HG03575 (cell line): ENCODE results near the gene ZMYM1.
"Not testable (repeated sequence)": the region's sequence is repeated elsewhere in the genome, so short reads cannot be mapped to it uniquely, and the experiment has no call there.

Source experiments
- ATAC-seq: cut with Tn5 transposase; IDR thresholded peaks from one replicate; pipeline ENCODE4 v1.9.1; 2021; ENCODE audit not compliant: unreplicated experiment, insufficient number of reproducible peaks, low FRiP score; ENCODE audit errors: extremely low read depth

ZMYM1 gene

GRCh38 chr1:35064265-35064664, 14.9 kb upstream of the ZMYM1 start:
- ATAC-seq = no peak

GRCh38 chr1:35069746-35070145, 9.4 kb upstream of the ZMYM1 start:
- ATAC-seq = no peak

DNA sequence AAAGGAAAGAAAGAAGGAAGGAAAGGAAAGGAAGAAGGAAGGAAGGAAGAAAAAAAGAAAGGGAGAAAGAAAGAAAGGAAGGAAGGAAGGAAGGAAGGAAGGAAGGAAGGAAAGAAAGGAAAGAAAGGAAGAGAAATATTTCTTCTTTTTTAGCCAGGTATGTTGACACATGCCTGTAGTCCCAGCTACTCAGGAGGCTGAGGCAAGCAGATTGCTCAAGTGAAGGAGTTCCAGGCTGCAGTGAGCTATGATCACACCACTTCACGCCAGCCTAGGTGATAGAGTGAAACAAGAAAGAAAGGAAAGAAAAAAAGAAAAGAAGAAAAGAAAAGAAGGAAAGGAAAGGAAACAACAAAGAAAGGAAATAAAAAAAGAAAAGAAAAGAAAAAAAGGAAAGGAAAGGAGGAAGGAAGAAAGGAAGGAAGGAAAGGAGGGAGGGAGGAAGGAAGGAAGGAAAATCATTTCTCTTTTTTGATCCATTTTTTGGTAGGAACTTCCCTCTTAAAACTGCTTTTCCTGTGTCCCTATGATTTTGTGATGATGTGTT, 5.8 kb upstream of the ZMYM1 start:
- no peak for ATAC-seq

- ATAC-seq = not testable (repeated sequence)
Measured at GRCh38 chr1:35076426-35076825, 2.8 kb upstream of the ZMYM1 start.

DNA sequence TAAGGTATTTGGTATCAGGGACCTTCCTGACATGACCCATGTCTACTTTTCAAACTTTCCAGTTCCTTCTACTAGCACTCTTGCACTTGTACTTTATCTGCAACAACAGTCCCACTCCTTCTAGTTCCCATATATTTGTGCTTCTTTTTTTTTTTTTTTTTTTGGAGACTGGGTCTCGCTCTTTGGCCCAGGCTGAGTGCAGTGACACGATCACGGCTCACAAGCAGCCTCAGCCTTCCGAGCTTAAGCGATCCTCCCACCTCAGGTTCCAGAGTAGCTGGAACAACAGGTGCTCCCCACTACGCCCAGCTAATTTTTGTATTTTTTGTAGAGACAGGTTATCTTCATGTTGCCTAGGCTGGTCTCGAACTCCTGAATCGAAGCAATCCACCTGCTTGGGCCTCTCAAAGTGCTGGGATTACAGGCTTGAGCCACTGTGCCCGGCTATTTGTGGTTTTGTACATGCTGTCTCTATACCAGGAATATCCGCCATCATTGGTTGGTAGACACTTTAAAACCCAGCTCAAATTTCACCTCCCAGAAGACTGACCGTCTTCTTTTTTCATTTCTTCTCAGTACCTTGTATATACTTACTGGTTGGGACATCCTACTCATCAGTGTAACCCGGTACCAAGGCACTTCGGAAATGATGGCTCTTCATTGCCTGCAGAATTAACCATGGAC, 1.1 kb downstream of the ZMYM1 start:
- ATAC-seq = no peak

GRCh38 chr1:35085421-35085820, 6.2 kb downstream of the ZMYM1 start:
- ATAC-seq = no peak

- ATAC-seq = no peak
Measured at GRCh38 chr1:35097224-35097623, 18.0 kb downstream of the ZMYM1 start.

DNA sequence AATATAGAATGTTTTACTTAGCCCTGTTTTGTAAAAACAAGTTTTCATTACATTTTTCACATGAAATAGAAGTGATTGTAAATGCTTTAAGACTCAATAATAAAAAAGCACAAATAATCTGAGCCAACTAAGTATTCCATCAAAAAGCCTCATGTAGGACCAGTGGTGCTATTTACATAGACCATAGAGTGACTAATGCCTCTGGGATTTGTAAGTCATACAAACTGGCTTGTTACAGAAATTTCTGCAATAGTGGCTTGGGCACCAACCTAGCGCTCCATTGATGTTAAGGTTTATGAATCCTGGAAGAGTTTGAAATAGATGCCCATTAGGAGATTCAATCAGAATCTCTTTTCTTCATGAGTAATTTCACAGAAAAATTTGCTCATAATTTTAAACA, 31.9 kb downstream of the ZMYM1 start:
- no peak for ATAC-seq

DNA sequence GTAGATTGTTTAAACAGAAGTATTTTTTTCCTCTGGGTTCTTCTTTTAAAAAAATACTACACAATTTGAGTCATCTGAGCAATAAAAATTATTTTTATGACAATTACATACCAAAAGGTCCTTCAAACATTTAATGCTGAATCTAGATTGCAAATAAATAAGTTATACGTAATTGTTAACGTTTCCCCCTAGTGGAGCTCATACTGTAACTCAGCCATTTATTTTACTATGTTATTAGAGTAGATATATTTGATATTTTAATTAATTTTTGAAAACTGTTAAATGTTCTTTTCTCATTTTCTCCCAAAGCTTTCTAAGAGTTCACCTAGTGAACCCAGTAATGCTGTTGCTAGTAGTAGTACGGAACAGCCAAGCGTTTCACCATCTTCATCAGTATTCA, 33.5 kb downstream of the ZMYM1 start:
- ATAC-seq = no peak

DNA sequence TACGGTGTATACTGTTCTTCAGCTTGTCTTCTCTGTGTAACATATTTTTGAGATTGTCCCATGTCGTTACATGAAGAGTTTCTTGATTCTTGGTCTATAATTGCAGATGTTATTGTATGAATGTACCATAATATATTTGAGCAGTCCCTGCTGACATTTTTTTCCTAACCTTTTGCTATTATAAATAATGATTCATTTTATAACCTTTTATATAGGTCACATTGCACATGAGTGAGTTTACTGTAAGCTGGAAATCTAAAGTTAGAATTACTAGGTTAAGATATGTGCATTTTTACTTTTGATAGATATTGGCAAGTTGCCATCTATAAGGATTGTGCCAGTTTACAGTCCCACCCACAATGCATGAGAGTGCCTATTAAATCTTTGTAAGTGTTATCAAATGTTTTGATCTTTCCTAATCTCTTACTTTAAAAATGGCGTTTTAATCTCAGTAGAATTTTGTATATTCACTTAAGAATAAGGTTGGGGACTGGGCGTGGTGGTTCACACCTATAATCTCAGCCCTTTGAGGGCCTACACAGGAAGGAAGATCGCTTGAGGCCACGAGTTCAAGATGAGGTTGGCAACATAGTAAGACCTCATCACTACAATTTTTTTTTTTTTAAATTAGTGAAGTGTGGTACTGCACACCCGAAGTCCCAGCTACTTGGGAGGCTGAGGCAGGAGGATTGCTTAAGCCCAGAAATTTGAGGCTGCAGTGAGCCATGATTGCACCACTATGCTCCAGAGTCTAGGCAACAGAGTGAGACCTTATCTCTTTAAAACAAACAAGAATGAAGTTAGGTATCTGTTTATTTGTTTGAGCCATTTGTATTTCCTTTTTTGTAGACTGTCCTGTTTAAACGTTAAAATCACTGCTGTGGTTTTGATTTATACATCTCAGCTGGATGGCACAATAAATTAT, 36.5 kb downstream of the ZMYM1 start:
- ATAC-seq = no peak

DNA sequence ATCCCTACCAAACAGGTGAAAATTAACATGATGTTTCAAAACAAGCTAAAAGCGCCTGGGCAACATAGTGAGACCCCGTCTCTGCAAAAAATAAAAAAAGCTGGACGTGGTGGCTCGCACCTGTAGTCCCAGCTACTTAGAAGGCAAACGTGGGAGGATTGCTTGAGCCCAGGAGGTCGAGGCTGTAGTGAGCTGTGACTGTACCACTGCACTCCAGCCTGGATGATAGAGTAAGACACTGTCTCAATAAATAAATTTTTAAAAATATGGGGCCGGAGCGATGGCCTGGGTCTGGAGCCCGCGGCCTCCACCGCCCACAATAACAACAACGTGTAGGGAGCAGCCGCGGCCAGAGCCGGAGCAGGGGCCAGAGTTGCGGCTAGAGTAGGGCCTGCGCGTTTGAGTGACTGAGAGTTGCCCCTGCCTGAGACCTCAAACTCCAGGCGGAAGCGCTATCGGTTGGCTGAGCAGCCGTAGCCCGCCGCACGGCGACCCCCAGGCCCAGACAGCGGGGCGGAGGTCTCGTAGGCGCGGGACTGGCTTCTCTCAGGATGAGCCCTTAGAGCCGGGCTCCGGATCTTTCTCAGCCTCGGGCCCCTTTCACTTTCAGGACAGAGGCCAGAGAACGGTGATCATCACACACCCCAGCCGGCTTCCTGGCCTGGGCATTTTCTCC, 41.4 kb downstream of the ZMYM1 start:
- no peak for ATAC-seq

DNA sequence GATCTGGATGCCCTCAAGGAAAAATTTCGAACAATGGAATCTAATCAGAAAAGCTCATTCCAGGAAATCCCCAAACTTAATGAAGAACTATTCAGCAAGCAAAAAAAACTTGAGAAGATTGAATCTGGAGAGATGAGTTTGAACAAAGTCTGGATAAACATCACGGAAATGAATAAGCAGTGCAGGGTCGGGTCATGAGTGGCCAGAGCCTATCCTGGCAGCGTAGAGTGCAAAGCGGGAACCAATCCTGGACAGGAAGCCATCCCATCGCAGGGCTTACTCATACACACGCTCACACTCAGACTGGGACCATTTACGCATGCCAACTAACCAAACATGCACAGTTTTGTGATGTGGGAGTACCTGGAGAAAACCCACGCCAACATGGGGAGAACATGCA, 43.1 kb downstream of the ZMYM1 start:
- ATAC-seq = no peak

DNA sequence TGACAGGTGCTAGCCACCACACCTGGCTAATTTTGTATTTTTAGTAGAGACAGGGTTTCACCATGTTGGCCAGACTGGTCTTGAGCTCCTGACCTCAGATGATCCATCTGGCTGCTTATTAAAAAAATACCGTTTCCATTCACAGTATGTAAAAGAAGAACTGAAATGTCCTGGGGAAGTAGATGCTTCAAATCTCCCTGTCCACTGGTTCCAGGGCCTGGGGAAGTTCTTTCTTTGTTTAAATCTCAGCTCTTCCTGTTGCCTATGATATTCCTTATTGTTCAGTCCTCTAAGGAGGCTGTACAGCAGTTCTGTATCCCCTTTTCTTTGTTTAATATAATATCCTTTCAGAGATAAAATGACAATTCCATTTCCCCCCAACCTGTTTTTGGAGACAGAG, 47.4 kb downstream of the ZMYM1 start:
- ATAC-seq = no peak

DNA sequence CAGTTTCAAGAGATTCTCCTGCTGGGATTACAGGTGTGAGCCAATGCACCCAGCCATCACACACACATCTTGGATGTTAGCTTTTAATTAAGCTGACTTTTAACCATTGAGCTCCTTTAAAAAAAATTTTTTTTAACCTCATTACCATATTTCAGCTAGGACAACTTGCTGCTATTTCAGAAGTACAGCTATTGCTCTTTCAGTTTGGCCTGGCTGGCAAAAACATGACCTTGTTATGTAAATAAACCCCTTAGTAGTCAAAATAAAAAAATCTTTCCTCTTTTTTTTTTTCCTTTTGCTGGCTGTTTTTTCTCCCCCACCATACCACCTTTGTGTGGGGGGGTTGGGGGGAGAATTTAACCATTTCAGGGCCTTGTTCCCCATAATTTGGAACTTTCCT, 49.9 kb downstream of the ZMYM1 start:
- no peak for ATAC-seq

- no peak for ATAC-seq
Measured at GRCh38 chr1:35136780-35137179, 57.6 kb downstream of the ZMYM1 start.

- ATAC-seq = not testable (repeated sequence)
Measured at GRCh38 chr1:35137590-35137989, 58.4 kb downstream of the ZMYM1 start.

DNA sequence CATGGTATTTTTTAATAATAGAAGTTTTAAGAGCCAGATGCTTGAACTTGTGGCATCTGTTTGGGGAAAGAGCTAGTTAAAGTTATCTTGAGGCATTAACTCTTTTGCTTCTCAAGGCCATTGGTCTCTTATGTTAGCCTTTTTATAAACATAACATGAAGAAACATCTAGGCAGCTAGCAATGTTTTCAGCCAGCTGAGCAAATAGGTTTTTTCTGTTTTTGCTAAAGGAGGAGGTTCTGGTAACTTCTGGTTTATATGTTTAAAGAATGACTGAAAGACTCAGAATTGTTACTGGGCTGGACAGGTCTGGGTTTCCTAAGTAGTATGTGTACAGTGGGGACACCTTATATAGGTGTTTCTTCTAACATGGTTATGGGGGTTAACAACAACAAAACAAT, 63.1 kb downstream of the ZMYM1 start:
- not testable (repeated sequence) for ATAC-seq

DNA sequence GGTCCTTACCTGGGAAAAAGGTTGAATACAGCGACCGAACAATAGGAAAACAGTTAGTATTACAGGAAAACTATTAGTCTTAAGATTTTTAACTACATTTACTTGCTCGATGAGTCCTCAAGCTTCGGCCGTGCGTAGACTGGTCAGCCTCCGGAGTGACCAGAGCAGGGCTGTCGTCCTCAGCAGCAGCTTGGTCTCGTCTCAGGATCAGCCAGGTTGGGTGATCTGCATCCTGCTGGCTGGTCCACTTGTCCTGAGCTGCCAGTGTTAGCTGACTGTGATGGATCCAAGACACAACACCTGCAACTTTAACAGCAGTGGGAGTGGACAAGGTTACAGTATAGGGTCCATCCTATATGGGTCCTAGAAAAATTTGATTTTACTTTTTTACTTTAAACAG, 63.5 kb downstream of the ZMYM1 start:
- ATAC-seq = not testable (repeated sequence)

DNA sequence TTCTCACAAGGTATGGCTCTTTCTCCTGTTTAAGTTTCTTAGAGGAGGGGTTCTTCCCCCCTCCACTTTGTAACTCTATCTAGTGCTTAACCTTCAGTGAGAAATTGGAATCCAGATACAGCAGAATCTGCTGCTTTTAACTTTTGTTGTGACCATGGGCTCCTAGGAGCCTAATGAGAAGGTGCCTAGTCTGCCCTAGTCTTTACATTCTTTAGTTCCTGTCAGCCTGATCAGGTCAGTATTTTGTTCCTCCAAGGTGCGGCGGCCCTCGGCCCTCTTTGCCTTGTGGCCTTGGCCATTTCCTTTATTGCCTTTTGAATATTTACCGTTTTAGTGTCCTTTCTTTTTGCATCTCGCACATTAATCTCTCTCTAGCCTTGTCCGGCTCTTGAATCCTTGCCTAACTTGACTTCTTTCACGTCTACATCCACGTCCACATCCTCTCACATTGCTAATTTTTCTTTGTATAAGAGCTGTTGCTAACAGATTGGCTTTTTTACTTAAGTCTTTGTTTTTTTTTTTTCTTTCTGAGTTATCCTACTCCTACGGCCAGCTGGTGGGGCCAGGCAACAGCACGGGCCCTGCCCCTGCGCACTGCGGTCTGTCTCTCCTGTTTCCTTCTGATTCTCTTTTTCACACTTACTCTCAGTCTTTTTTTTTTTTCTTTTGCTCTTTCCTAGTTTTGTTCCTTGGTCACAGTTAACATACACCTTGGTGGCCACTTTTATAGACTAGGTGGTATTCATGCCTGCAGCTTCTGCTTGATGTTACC, 64.7 kb downstream of the ZMYM1 start:
- ATAC-seq = no peak
